C4-2B (cell line): ENCODE data around the gene UBE3A.

Experiments used
- CTCF ChIP-seq: fragments of 450-650 bp; conservative IDR thresholded peaks from 2 replicates; pipeline ENCODE4 v1.5.1; 2017; ENCODE audit warnings: mild to moderate bottlenecking
- ZFX ChIP-seq: fragments of 450-650 bp; IDR thresholded peaks from 2 replicates; pipeline ENCODE4 v1.6.1; 2017

DNA sequence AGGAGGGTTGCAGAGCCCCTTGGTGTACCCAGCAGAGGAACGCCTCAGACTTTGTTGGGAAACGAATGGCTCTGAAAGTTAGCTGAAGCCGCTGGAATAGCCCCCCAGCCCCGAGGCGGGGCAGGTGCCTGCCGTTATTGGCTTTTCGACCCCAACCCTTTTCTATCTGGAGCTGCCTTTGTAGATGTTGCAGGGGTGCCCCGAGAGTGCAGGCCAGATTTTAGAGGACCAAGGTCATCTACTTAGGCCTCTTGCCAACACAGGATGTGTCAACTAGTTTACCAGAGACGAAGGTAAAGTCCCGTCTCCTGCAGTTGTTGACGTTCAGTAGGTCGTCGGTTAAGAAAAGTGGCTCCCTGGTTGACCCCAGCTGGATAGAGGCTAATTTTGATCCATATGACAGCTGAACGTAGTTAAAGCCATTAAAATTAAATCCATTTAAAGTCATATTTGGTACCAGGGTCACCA is 579 bp upstream of the UBE3A start:
- no peak for TF ChIP-seq CTCF
- TF ChIP-seq ZFX = no peak
